Ishikawa (cell line): ENCODE measurements around the gene PTPRN2.

Source experiments
- CEBPB ChIP-seq: IDR thresholded peaks from 2 replicates; pipeline ENCODE4 v1.6.1; 2012
- TEAD4 ChIP-seq: IDR thresholded peaks from 2 replicates; pipeline ENCODE4 v1.6.1; 2012
- TF ChIP-seq, protein P1 (sequence below): IDR thresholded peaks from 2 replicates; pipeline ENCODE4 v1.6.1; 2012

DNA sequence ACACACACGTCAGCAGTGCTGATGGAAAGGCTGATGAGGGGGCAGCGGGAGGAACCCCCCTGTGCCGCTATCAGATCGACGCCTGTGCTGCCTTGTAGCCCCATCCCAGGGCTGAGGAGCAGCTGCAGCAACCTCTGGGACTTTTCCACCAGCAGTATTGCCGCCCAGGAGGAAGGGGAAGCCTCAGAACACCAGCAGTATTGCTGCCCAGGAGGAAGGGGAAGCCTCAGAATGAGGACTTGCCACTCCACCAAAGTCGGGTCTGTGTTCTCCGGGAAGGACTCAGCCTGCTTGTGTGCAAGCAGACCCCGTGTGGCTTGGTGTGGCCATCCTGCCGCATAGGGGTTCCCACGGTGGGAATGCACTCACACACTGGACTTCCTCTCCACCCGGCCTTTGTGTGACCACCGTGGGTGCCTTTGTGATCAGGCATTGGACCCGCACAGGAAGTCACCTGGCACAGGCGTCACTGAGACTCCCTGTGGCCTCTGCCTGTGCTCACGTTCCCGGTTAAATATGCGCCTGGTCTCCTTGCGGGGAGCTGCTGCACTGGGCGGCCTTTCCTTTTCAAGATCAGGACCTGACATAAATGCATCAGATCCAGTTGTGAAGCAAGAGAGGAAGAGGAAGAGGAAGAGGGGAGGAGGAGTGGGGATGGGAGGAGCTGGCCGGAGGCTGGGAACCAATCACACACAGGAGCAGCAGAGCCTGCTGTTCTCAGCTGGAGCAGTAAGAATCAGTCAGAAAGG, 1002.3 kb downstream of the PTPRN2 start:
- no peak for TF ChIP-seq TEAD4
- TF ChIP-seq CEBPB, result no peak
- TF ChIP-seq, protein P1, sequence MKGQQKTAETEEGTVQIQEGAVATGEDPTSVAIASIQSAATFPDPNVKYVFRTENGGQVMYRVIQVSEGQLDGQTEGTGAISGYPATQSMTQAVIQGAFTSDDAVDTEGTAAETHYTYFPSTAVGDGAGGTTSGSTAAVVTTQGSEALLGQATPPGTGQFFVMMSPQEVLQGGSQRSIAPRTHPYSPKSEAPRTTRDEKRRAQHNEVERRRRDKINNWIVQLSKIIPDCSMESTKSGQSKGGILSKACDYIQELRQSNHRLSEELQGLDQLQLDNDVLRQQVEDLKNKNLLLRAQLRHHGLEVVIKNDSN, result no peak
